HG03025 (cell line): ENCODE results near the gene ISCU.
A peak's percentile ranks its signal among the peaks of the same experiment; 100 is the strongest.
"Not testable (repeated sequence)": the region's sequence is repeated elsewhere in the genome, so short reads cannot be mapped to it uniquely, and the experiment has no call there.

Experiments used
- ATAC-seq: cut with Tn5 transposase; IDR thresholded peaks from one replicate; pipeline ENCODE4 v1.9.1; 2021; ENCODE audit warnings: mild to moderate bottlenecking, moderate library complexity; ENCODE audit not compliant: unreplicated experiment, low FRiP score

Gene ISCU

GRCh38 chr12:108568338-108569154 lies 6.2 kb downstream of the ISCU start:
- ATAC-seq = peak; percentile 75

- ATAC-seq = no peak
These were observed 8.6 kb downstream of the ISCU start for GRCh38 chr12:108570743-108571608.

GRCh38 chr12:108571609-108572165 lies 9.3 kb downstream of the ISCU start:
- ATAC-seq = no peak

GRCh38 chr12:108572166-108572790 lies 9.9 kb downstream of the ISCU start:
- ATAC-seq = no peak

GRCh38 chr12:108573317-108573716 lies 10.9 kb downstream of the ISCU start:
- no peak for ATAC-seq

- ATAC-seq = not testable (repeated sequence)
These were observed 11.9 kb downstream of the ISCU start for GRCh38 chr12:108574276-108574675.

GRCh38 chr12:108575199-108575912 lies 13.0 kb downstream of the ISCU start:
- no peak for ATAC-seq

GRCh38 chr12:108576660-108577234 lies 14.4 kb downstream of the ISCU start:
- ATAC-seq = no peak

- no peak for ATAC-seq
These were observed 15.1 kb downstream of the ISCU start for GRCh38 chr12:108577458-108577857.

GRCh38 chr12:108578264-108578663 lies 15.9 kb downstream of the ISCU start:
- no peak for ATAC-seq

GRCh38 chr12:108578813-108579212 lies 16.4 kb downstream of the ISCU start:
- no peak for ATAC-seq

- ATAC-seq = no peak
These were observed 18.1 kb downstream of the ISCU start for GRCh38 chr12:108580531-108580930.

GRCh38 chr12:108581311-108582227 lies 19.2 kb downstream of the ISCU start:
- no peak for ATAC-seq

- ATAC-seq = no peak
These were observed 20.1 kb downstream of the ISCU start for GRCh38 chr12:108582509-108582908.

- ATAC-seq = no peak
These were observed 20.8 kb downstream of the ISCU start for GRCh38 chr12:108582978-108583770.

- ATAC-seq = no peak
These were observed 21.6 kb downstream of the ISCU start for GRCh38 chr12:108583991-108584390.

GRCh38 chr12:108584456-108585065 lies 22.2 kb downstream of the ISCU start:
- no peak for ATAC-seq

- no peak for ATAC-seq
These were observed 23.5 kb downstream of the ISCU start for GRCh38 chr12:108585864-108586263.
